CD4-positive, alpha-beta T cell treated with Interleukin-15 for 4 hours (primary cell): ENCODE results near the gene TNFAIP8L1.

Source experiments
- DNase-seq: peaks from one replicate; pipeline ENCODE4 v3.0.0-alpha.2; 2020; ENCODE audit warnings: low spot score

Gene TNFAIP8L1

GRCh38 chr19:4703671-4704316 is 64.5 kb downstream of the TNFAIP8L1 start:
- no peak for DNase-seq

- no peak for DNase-seq
Observed at GRCh38 chr19:4704317-4704673, 65.0 kb downstream of the TNFAIP8L1 start.
